Measurements from ENCODE around the gene NOXA1. TPM values are rescaled to one million over a fixed set of nuclear protein-coding genes. Genes with fewer than 3 reads are reported as not detected.

Gene NOXA1
- total and polyA plus RNA-seq, 9 of the 15 experiments (the other 6 are each of a cell fraction or from before 2014, with no cell fraction given) = 0.07 to 1.2 (median 0.20) TPM; not detected in 4

DNA sequence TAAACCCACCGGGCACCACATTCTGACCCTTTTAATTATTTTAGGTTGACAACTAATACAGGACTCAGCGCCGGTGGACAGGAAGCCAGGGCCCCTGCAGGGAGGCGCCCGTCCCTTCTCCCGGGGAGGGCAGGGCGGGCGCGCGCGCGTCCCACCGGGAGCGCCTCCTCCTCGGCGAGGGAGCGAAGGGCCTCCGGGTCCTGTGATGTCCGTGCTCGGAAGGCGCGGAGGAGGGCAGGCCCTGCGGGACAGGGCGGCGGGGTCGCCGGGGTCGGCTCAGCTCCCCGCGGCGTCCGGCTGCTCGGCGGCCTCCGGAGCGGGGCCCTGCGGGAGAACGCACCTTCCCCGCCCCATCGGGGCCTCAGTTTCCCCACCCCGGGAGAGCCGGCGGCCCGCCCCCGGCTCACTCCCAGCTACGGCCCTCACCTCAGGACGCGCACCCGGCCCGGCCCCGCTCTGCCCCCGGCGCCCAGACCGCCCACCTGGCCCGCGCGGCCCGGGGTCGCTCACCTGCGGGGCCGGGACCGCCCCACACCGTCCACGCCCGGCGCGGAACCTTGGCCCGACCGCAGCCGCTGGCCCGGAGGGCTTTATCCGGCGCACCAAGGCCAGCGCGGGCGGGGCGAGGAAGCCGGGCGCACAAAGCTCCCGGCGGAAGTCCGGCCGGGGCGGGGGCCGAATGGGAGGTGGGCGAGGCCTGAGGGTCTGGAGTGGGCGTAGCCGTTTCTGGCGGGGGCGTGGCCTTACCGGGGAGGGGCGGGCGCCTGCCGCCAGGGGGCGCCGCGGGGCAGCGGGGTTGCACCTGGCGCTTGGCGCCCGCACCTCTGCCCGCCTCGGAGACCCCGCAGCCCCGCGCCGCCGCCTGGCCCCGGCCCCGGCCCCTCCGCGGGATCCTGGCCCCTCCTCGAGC, at the start of gene NOXA1, which contains the start of gene EXD3 (continued):
- TF ChIP-seq, protein P1, sequence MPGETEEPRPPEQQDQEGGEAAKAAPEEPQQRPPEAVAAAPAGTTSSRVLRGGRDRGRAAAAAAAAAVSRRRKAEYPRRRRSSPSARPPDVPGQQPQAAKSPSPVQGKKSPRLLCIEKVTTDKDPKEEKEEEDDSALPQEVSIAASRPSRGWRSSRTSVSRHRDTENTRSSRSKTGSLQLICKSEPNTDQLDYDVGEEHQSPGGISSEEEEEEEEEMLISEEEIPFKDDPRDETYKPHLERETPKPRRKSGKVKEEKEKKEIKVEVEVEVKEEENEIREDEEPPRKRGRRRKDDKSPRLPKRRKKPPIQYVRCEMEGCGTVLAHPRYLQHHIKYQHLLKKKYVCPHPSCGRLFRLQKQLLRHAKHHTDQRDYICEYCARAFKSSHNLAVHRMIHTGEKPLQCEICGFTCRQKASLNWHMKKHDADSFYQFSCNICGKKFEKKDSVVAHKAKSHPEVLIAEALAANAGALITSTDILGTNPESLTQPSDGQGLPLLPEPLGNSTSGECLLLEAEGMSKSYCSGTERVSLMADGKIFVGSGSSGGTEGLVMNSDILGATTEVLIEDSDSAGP (CRISPR knock-in tag; IDR thresholded peaks at IDR 0.05) = no peak
- TF ChIP-seq HNRNPK (IDR thresholded peaks at IDR 0.05; ENCODE audit: low read depth, low read length, poor library complexity, severe bottlenecking) (no peak), ADNP (tag; IDR thresholded peaks at IDR 0.05) (no peak), ZC3H8 (IDR thresholded peaks at IDR 0.05) (no peak), MXI1 (IDR thresholded peaks at IDR 0.05; ENCODE audit: low read depth, low read length) (peak; percentile 64; the same call in 1 of the 2 replicates), FOXK1 (CRISPR knock-in tag; IDR thresholded peaks at IDR 0.05; ENCODE audit: borderline replicate concordance) (no peak), NEUROD1 (IDR thresholded peaks at IDR 0.05; ENCODE audit: borderline replicate concordance, low read depth, low read length, partially characterized antibody) (peak; percentile 61), HDAC3 (IDR thresholded peaks at IDR 0.05; ENCODE audit: borderline replicate concordance, partially characterized antibody) (no peak), ZNF766 (CRISPR knock-in tag; conservative IDR thresholded peaks at IDR 0.05) (peak; percentile 45; the same call in 1 of the 2 replicates), SIX5 (IDR thresholded peaks at IDR 0.05; ENCODE audit: borderline replicate concordance in 1 of 2, insufficient read depth in 1 of 2, low read depth in 1 of 2, low read length in 2 of 2) (peak; percentile 48 to 50; a peak in 2 of 4 replicates), BRCA1 (IDR thresholded peaks at IDR 0.05) (no peak), BRCA1 (CRISPR knock-in tag; IDR thresholded peaks at IDR 0.05) (no peak), CC2D1A (IDR thresholded peaks at IDR 0.05) (no peak)
- TF ChIP-seq, protein P2, sequence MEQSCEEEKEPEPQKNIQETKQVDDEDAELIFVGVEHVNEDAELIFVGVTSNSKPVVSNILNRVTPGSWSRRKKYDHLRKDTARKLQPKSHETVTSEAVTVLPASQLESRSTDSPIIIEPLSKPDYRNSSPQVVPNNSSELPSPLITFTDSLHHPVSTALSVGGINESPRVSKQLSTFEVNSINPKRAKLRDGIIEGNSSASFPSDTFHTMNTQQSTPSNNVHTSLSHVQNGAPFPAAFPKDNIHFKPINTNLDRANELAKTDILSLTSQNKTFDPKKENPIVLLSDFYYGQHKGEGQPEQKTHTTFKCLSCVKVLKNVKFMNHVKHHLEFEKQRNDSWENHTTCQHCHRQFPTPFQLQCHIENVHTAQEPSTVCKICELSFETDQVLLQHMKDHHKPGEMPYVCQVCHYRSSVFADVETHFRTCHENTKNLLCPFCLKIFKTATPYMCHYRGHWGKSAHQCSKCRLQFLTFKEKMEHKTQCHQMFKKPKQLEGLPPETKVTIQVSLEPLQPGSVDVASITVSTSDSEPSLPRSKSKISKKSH (CRISPR knock-in tag; IDR thresholded peaks at IDR 0.05) = no peak
- TF ChIP-seq, protein P3, sequence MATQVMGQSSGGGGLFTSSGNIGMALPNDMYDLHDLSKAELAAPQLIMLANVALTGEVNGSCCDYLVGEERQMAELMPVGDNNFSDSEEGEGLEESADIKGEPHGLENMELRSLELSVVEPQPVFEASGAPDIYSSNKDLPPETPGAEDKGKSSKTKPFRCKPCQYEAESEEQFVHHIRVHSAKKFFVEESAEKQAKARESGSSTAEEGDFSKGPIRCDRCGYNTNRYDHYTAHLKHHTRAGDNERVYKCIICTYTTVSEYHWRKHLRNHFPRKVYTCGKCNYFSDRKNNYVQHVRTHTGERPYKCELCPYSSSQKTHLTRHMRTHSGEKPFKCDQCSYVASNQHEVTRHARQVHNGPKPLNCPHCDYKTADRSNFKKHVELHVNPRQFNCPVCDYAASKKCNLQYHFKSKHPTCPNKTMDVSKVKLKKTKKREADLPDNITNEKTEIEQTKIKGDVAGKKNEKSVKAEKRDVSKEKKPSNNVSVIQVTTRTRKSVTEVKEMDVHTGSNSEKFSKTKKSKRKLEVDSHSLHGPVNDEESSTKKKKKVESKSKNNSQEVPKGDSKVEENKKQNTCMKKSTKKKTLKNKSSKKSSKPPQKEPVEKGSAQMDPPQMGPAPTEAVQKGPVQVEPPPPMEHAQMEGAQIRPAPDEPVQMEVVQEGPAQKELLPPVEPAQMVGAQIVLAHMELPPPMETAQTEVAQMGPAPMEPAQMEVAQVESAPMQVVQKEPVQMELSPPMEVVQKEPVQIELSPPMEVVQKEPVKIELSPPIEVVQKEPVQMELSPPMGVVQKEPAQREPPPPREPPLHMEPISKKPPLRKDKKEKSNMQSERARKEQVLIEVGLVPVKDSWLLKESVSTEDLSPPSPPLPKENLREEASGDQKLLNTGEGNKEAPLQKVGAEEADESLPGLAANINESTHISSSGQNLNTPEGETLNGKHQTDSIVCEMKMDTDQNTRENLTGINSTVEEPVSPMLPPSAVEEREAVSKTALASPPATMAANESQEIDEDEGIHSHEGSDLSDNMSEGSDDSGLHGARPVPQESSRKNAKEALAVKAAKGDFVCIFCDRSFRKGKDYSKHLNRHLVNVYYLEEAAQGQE (IDR thresholded peaks at IDR 0.05; ENCODE audit: borderline replicate concordance) = peak; percentile 38; the same call in 1 of the 2 replicates
- TF ChIP-seq, protein P3 (CRISPR knock-in tag; IDR thresholded peaks at IDR 0.05; ENCODE audit: low read depth) = peak; percentile 67; the same call in 1 of the 2 replicates
